ENCODE data around the gene KCNT2. TPM values are rescaled to one million over a fixed set of nuclear protein-coding genes. Genes with fewer than 3 reads are reported as not detected.

Gene KCNT2
- total RNA-seq, 4 donors from 2014 or later: 0.35 to 0.88 (median 0.51) TPM; not detected in 1

DNA sequence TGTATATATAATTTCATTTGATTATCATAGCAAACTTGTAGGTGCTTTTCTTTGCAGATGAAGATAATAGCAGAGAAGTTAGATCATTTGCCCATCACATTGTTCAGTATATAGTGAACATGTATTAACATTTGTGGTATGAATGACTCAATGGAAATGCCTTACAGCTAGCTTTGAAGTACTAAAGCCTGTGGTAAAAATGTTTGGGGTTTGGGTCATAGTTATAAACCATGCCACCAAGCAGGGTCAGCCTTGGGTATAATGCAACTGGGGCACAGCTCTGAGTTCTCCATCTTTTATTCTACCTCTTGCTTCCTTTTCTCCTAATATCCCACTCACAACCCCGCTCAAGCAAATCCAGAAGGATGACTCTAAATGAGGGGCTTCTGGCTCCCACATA, 141.6 kb downstream of the KCNT2 start:
- no peak for ATAC-seq
- Histone ChIP-seq H3K27ac (no peak overlapping the region), H3K36me3 (no peaks in the 10 kb centered on the region)

GRCh38 chr1:196466166-196466565, 142.1 kb downstream of the KCNT2 start:
- Histone ChIP-seq H3K27me3 (no peaks in the 10 kb centered on the region), H3K27ac (no peak overlapping the region), H3K36me3 (no peaks in the 10 kb centered on the region), H3K4me1 (no peaks in the 10 kb centered on the region), H3K9me3 (peaks cover 0 to 1% (median 0%) of the 10 kb centered on the region in 3 donors), H3K4me3 (no peak overlapping the region)
- TF ChIP-seq, protein P1, sequence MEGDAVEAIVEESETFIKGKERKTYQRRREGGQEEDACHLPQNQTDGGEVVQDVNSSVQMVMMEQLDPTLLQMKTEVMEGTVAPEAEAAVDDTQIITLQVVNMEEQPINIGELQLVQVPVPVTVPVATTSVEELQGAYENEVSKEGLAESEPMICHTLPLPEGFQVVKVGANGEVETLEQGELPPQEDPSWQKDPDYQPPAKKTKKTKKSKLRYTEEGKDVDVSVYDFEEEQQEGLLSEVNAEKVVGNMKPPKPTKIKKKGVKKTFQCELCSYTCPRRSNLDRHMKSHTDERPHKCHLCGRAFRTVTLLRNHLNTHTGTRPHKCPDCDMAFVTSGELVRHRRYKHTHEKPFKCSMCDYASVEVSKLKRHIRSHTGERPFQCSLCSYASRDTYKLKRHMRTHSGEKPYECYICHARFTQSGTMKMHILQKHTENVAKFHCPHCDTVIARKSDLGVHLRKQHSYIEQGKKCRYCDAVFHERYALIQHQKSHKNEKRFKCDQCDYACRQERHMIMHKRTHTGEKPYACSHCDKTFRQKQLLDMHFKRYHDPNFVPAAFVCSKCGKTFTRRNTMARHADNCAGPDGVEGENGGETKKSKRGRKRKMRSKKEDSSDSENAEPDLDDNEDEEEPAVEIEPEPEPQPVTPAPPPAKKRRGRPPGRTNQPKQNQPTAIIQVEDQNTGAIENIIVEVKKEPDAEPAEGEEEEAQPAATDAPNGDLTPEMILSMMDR (IDR thresholded peaks at IDR 0.05 in 4 of 5, conservative IDR thresholded peaks at IDR 0.05 in 1 of 5): no peak
- no peak for TF ChIP-seq POLR2A (IDR thresholded peaks at IDR 0.05)
- in situ Hi-C loops (cut with MboI; ENCODE audit: low sequenced_read_pairs in 4 of 4) (no loop called here), intact Hi-C loops (cut with DNase I; ENCODE audit: low total_unique reads) (no loop called here)
- ATAC-seq (no peak), DNase-seq (no peak)

More for the DNA sequence above, 141.6 kb downstream of the KCNT2 start:
- Histone ChIP-seq H3K27me3 (no peaks in the 10 kb centered on the region), H3K4me3 (no peak overlapping the region), H3K4me1 (no peaks in the 10 kb centered on the region), H3K9me3 (no peaks in the 10 kb centered on the region)
- intact Hi-C loops (cut with DNase I; ENCODE audit: low total_unique reads): no loop called here
- no peak for TF ChIP-seq POLR2A (IDR thresholded peaks at IDR 0.05)
- TF ChIP-seq, protein P1 (IDR thresholded peaks at IDR 0.05 in 4 of 5, conservative IDR thresholded peaks at IDR 0.05 in 1 of 5): no peak
- DNase-seq: no peak
- in situ Hi-C loops (cut with MboI; ENCODE audit: low sequenced_read_pairs in 4 of 4): no loop called here

GRCh38 chr1:196464480-196464941, 143.7 kb downstream of the KCNT2 start:
- TF ChIP-seq POLR2A (IDR thresholded peaks at IDR 0.05): no peak
- TF ChIP-seq, protein P1 (IDR thresholded peaks at IDR 0.05 in 4 of 5, conservative IDR thresholded peaks at IDR 0.05 in 1 of 5): no peak
- no peak for DNase-seq
- Histone ChIP-seq H3K36me3 (no peaks in the 10 kb centered on the region), H3K4me1 (no peaks in the 10 kb centered on the region), H3K4me3 (no peak overlapping the region), H3K27ac (no peak overlapping the region), H3K27me3 (no peaks in the 10 kb centered on the region), H3K9me3 (peaks cover 0 to 3% (median 0%) of the 10 kb centered on the region in 3 donors)
- ATAC-seq: no peak
- in situ Hi-C loops (cut with MboI; ENCODE audit: low sequenced_read_pairs in 4 of 4): no loop called here
- intact Hi-C loops (cut with DNase I; ENCODE audit: low total_unique reads): no loop called here

DNA sequence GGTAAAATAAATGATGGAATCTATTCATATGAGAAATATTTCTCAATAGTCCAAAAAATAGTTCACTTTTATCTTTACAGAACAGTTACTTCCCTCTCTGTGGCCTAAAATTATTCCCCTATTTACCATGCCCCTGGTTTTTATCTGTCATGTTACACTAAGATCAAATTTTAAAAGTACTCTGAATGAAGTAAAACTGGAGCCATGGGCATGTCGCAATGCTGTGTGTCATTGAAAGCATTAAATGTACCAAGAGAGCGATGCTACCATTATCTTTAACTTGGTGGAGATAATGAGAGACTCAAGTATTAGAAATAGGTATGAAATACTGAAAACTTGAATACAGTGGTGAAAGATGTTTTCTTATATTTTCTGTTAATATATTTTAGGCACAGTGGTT, 146.2 kb downstream of the KCNT2 start:
- intact Hi-C loops (cut with DNase I; ENCODE audit: low total_unique reads) (no loop called here), in situ Hi-C loops (cut with MboI; ENCODE audit: low sequenced_read_pairs in 4 of 4) (no loop called here)
- ATAC-seq (no peak), DNase-seq (no peak)
- Histone ChIP-seq H3K4me1 (no peaks in the 10 kb centered on the region), H3K27me3 (no peaks in the 10 kb centered on the region), H3K27ac (no peak overlapping the region), H3K9me3 (peaks cover 0 to 3% (median 0%) of the 10 kb centered on the region in 3 donors), H3K4me3 (no peak overlapping the region), H3K36me3 (no peaks in the 10 kb centered on the region)
- TF ChIP-seq, protein P1 (IDR thresholded peaks at IDR 0.05 in 4 of 5, conservative IDR thresholded peaks at IDR 0.05 in 1 of 5): no peak
- no peak for TF ChIP-seq POLR2A (IDR thresholded peaks at IDR 0.05)

- H3K9me3 ChIP-seq: peaks cover 0 to 3% (median 0%) of the 10 kb centered on the region in 3 donors
- no peaks in the 10 kb centered on the region for H3K36me3 ChIP-seq
- no peaks in the 10 kb centered on the region for H3K27me3 ChIP-seq
- no peak overlapping the region for H3K27ac ChIP-seq
- ATAC-seq: no peak
- no peak for DNase-seq
- in situ Hi-C loops (cut with MboI; ENCODE audit: low sequenced_read_pairs in 4 of 4) (no loop called here), intact Hi-C loops (cut with DNase I; ENCODE audit: low total_unique reads) (no loop called here)
- TF ChIP-seq, protein P1 (IDR thresholded peaks at IDR 0.05 in 4 of 5, conservative IDR thresholded peaks at IDR 0.05 in 1 of 5): no peak
- no peak for TF ChIP-seq POLR2A (IDR thresholded peaks at IDR 0.05)
- H3K4me3 ChIP-seq: no peak overlapping the region
- H3K4me1 ChIP-seq: no peaks in the 10 kb centered on the region
Measured at GRCh38 chr1:196461521-196461920, 146.7 kb downstream of the KCNT2 start.

Measured in gastrocnemius medialis (tissue), 4 donors.